WI38 (cell line): ENCODE results near the gene ADH1B.
"Not testable (repeated sequence)": the region's sequence is repeated elsewhere in the genome, so short reads cannot be mapped to it uniquely, and the experiment has no call there.

Experiments
- H3K4me3 ChIP-seq: 2 replicates; pipeline ENCODE4 v1.5.1; 2011; ENCODE audit warnings: low read depth, mild to moderate bottlenecking, control low read depth, low read length
- CTCF ChIP-seq: IDR thresholded peaks from 2 replicates; pipeline ENCODE4 v1.5.1; 2012; ENCODE audit warnings: low read depth, mild to moderate bottlenecking, control low read depth, low read length

The ADH1B gene

GRCh38 chr4:99321241-99322191 is at the start of gene ADH1B:
TSS of gene ADH1B (minus strand) at chr4:99321401. CDS start at chr4:99321331, 70 bp downstream.
- TF ChIP-seq CTCF = no peak
- no peak within 1 kb of the TSS for H3K4me3 ChIP-seq

GRCh38 chr4:99367817-99368216 is 46.6 kb upstream of the ADH1B start:
- not testable (repeated sequence) for H3K4me3 ChIP-seq

- no peak overlapping the region for H3K4me3 ChIP-seq
- no peak for TF ChIP-seq CTCF
These were observed 45.3 kb upstream of the ADH1B start for GRCh38 chr4:99366491-99366890.

GRCh38 chr4:99362768-99363167 is 41.6 kb upstream of the ADH1B start:
- H3K4me3 ChIP-seq = no peak overlapping the region
- no peak for TF ChIP-seq CTCF

- no peak for TF ChIP-seq CTCF
- H3K4me3 ChIP-seq = no peak overlapping the region
These were observed 40.7 kb upstream of the ADH1B start for GRCh38 chr4:99361899-99362275.

- no peak overlapping the region for H3K4me3 ChIP-seq
- TF ChIP-seq CTCF = no peak
These were observed 40.2 kb upstream of the ADH1B start for GRCh38 chr4:99361268-99361898.

- no peak for TF ChIP-seq CTCF
- no peak overlapping the region for H3K4me3 ChIP-seq
These were observed 38.4 kb upstream of the ADH1B start for GRCh38 chr4:99359480-99360204.
